Hematopoietic multipotent progenitor cell treated with erythropoietin and hydrocortisone succinate and interleukin-3 and kit ligand, for 8 days (in vitro differentiated cells): ENCODE data around the gene MAGI2.

ENCODE experiments used
- DNase-seq: peaks from one replicate; pipeline ENCODE4 v3.0.0-alpha.2; 2015

The MAGI2 gene

GRCh38 chr7:78191475-78192079 lies 1261.9 kb downstream of the MAGI2 start:
- DNase-seq = no peak

DNA sequence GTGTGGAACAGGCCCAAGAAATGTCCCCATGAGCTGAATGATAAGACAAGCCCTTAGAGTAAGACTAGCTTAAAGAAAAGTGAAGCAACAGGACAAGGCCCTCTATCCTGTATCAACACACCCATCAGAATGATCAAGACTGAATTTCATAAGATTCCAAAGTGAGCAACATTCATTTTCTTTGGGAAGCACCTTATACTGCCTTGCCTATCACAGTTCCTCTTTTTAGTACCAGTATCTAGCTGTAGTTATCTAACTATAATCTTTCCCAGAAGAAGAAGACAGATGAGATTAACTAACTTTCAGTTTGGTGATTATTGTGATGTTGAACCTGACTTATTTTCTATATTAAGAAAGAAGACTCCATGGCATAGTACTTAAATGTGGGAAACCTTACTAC lies 1263.7 kb downstream of the MAGI2 start:
- no peak for DNase-seq

- no peak for DNase-seq
Measured at GRCh38 chr7:78185149-78185745, 1268.2 kb downstream of the MAGI2 start.

GRCh38 chr7:78184299-78184698 lies 1269.2 kb downstream of the MAGI2 start:
- DNase-seq = no peak

DNA sequence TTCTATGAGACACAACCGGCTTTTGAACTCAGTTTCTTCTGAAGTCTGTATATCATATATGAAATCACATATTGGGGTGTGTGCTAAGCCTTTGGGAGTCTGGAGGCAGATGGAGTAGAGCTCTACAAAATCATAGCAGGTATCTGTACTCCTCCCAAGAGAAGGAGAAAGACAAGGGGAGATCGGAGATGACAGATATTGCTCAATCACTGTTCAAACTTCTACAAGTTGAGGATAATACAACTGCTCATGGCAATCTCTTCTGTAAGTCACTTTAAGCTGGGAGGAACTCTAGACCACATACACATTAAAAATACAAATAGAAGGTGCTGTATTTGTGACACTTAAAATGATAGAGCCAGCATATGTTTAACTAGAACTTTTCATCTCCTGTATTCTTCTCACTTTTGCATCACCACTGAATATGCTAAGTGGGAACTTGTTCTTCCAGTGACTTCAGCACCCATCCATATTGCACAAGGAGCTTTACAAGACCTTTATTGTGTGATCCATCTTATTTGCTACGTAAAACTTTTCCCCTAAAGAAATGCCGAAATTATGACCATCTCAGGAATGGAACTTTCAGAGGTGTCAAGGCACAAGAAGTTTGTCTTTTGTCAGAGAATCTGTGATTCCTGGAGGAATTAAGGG lies 1273.5 kb downstream of the MAGI2 start:
- DNase-seq = no peak

DNA sequence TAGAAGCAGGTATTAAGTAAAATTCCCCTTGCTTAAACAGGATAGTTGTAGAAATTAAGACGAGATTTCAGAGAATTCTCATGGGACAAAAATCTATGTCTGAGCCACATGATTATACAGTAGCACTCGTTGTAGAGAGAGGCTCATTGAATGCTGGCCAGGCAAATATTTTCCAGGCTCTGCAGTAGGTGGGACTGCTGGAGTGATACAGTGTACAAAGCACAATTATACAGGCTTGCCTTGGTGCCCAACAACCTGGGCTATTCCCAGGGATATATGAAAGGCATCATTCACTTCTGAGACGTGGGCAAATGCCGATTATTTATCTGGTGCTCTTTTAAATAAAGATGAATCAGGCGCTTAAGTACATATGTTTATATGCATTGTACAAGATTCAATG lies 1274.3 kb downstream of the MAGI2 start:
- DNase-seq = no peak

GRCh38 chr7:78178319-78178718 lies 1275.1 kb downstream of the MAGI2 start:
- DNase-seq = no peak

GRCh38 chr7:78176171-78176570 lies 1277.3 kb downstream of the MAGI2 start:
- no peak for DNase-seq

DNA sequence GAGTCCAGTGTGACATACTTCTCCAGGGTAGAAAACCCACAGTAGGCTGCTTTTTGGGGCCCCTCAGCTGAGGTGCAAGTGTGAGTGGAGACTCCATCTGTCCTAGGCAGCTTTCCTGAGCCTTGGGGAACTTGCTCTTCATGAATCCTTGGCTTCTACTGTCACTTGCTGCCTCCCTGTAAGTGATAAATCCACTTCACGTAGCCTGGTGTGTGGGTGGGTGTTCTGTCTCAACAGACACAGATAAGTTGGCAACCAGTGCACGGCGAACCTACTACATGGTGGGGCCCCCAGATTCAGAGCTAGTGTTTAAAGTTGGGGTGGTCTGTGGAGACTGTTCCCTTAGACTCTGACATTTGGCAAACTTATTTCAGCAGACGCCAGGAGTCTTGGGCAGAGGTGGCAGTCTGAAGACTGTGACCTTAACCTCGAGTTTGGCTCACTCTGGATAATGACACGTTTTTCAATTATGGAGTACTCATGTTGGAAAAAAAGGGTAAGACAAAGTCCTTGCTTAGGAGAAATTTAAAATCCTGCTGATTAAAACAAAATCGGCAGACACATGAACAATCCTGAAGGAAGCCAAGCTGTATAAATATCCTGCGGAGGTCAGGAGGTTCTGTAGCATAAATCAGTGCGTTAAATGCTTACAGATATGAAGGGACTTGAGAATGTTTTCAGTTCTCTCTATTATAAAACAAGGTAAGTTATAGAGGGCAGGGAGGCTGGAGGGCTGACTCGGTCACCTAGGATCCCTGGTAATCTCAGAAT lies 1278.0 kb downstream of the MAGI2 start:
- DNase-seq = no peak

DNA sequence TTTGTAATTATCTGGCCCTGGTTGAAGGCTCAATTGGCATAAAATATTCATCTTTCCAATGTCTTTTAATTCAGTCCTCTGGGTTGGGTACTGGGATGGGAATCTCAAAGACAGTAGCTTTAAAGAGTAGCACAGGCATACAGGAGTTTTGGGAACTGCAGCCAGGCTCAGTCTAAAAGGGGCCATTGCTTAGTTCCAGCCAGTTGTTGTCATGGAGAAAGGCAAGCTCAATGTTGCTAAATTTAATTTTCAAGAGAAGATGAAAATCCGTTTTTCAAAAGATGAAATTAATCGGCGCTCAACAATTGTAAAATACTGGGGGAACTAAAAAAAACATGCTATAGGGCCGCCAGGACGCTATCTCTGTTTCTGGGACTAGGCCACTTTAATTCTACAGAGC lies 1279.8 kb downstream of the MAGI2 start:
- no peak for DNase-seq

GRCh38 chr7:78172933-78173591 lies 1280.4 kb downstream of the MAGI2 start:
- DNase-seq = no peak

GRCh38 chr7:78172267-78172757 lies 1281.2 kb downstream of the MAGI2 start:
- no peak for DNase-seq

DNA sequence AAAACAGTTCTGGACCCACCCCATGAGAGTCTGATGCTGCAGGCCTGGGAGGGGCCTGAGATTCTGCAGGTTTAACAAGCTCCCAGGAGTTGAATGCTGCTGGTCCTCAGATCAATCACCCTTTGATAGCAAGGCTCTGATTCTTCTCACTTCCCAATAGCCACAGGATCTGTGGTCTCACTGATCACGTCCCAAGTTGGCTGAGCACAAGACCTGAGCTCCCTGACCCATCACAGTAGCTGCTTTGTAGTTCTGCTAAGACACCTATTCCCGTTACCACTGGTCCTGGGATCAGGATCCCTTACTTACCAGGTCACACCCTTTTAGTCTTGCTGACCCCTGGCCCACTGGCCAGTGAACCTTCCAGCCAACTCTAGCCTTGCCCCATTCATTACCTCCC lies 1282.1 kb downstream of the MAGI2 start:
- DNase-seq = no peak

DNA sequence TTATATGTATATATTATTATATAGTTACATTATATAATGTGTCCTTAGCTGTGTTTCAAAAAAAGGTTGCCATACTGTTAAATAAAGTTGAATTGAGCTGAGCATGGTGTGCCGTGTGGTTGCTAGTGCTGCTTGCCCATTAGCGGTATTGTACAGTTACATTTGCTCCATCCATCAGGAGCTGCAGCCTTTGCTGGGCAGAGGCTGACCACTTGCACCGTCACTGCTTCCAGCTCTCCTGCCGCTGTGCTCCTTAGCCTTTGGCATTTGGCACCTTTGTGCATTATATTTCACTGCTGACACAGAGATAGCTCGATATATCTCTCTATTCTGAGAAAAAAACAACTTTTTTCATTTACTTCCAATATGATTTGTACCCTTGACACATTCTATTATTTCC lies 1282.7 kb downstream of the MAGI2 start:
- DNase-seq = no peak

GRCh38 chr7:78169992-78170391 lies 1283.5 kb downstream of the MAGI2 start:
- DNase-seq = no peak

DNA sequence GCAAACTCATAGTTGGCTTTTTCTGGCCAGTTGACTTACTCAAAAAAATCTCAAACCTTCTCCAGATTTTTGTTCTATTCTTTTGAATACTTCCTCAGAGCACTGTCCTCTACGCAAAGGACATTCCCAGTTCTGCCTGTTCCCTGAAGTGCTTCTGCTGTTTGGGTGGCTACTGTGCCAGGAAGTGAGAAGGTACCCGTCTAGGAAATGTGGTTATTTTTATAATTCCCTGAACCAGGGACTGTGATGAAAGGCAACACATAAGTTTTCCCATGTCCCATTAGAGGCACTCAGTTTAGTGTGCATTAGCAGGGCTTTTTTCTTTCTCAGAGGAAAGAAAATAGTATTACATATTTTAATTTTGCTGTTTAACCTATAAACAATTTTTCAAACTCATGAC lies 1284.6 kb downstream of the MAGI2 start:
- DNase-seq = no peak

GRCh38 chr7:78167860-78168259 lies 1285.6 kb downstream of the MAGI2 start:
- no peak for DNase-seq

DNA sequence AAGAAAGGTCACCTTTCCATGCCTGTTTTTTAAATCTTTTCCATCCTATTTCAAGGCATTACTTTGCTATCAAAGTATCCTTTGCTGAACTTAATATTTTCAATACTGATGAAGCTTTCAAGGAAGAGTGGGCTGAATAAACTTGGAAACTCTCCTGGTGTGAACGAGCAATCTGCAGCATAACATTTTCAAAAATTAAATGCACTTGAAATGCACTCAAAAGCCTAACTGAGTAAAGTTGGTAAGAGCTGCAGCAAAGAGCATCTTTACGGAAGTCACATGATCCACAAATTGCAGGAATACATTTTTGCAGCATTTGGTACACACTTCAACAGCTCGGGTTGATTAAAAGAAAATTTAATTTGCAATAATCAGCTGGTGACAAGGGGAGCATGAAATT lies 1287.6 kb downstream of the MAGI2 start:
- DNase-seq = no peak

DNA sequence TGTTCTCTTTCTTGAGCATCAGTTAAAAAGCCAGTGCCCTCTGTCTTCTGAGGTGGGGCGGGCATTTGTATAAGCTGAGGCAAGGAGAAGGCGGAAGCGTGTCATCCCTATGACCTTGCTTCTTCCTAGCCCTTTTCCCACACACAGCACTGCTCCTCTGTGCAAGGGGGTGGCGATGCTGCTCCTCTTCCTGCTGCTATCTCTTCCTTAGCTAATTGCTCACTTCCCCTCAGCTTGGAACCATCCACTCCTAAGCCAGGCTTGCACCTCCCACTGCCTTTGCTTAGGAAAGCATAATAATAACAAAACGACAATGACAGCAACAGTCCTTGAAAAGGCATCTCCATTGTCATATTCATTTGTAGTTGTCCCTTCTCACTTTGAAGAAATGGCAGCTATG lies 1288.0 kb downstream of the MAGI2 start:
- no peak for DNase-seq

GRCh38 chr7:78164459-78164858 lies 1289.0 kb downstream of the MAGI2 start:
- DNase-seq = no peak

GRCh38 chr7:78161781-78162180 lies 1291.7 kb downstream of the MAGI2 start:
- no peak for DNase-seq

- no peak for DNase-seq
Measured at GRCh38 chr7:78159545-78159944, 1293.9 kb downstream of the MAGI2 start.

DNA sequence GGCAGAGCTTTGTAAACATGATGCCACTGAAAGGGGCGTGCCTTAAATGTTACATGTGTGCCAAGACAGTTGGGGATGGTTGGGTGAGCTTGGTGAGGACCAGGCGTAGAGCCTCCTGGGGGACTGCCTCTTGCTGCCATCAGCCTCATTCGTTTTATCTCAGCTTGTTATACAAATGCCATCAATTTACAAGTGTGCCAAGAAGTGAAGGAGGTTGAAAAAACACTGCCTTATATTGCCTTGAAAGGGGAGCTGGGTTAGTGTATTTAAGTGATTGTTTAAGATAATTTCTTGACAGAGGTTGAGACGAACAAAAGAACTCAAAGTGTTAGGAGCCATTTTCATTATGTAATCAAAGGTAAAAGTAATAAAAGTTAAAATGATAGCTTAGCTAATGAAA lies 1300.2 kb downstream of the MAGI2 start:
- DNase-seq = no peak
